Right hindlimb (tissue), 1 donor: ENCODE results near the gene GDI1.

Experiments used
- DNase-seq: peaks from one replicate; pipeline ENCODE4 v3.0.0-alpha.2; 2018

The GDI1 gene

DNA sequence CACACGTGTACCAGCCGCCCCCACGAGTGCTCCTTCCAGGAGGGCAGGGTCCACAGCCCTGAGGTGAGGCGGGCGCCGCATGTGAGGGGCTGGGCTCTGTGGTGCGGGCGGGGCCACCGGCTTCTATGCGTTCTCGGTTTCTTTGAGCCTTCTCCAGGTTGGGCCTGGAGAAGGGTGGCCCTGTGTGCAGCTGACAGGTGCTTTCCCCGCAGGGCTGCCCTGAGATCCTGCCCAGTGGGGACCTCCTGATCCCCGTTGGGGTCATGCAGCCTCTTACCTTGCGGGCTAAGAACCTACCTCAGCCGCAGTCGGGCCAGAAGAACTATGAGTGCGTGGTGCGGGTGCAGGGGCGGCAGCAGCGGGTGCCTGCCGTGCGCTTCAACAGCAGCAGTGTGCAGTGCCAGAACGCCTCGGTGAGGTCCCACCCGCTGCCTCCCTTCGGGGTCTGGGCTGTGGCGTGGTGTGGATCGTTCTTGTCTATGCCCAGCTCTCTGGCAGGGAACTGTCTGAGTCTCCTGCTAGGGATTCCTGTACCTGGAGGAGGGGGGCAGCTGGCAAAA is 27.9 kb downstream of the GDI1 start:
- no peak for DNase-seq

DNA sequence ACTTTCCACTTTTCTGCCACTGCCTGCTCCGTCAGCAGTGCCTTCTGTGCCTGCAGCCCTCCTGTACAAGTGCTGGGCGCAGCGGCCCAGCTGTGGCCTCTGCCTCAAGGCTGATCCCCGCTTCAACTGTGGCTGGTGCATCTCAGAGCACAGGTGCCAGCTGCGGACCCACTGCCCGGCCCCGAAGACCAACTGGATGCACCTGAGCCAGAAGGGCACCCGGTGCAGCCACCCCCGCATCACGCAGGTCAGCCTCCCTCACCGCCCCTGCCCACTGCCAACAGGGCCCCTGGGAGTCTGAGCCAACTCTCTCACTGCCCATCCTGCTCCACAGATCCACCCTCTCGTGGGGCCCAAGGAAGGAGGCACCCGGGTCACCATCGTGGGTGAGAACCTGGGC is 28.6 kb downstream of the GDI1 start:
- DNase-seq = no peak

DNA sequence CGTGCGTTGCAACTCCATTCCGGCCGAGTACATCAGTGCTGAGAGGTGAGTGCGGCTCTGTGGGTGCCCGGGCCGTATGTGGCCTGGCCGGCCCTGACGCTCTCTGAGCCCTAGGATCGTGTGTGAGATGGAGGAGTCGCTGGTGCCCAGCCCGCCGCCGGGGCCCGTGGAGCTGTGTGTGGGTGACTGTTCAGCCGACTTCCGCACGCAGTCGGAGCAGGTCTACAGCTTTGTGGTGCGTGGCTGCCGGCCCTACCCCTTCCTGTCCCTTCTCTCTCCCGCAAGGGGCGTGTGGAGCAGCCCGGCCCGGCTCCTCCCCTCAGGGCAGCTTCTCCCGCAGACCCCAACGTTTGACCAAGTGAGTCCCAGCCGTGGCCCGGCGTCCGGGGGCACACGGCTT is 29.1 kb downstream of the GDI1 start:
- DNase-seq = no peak

DNA sequence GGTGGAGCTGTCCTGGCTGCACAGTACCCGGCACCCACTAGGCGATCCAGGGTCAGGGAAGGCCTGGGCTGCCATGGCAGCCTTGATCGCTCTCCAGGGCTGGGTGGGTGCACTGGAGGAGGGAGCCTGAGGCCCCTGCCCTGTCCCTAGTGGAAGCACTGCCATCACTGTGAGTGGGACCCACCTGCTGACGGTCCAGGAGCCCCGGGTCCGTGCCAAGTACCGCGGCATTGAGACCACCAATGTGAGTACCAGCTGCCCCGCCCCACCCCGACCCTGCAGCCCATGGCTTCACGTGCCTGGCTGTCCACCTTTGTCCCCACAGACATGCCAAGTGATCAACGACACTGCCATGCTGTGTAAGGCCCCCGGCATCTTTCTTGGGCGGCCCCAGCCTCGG is 30.0 kb downstream of the GDI1 start:
- no peak for DNase-seq

DNA sequence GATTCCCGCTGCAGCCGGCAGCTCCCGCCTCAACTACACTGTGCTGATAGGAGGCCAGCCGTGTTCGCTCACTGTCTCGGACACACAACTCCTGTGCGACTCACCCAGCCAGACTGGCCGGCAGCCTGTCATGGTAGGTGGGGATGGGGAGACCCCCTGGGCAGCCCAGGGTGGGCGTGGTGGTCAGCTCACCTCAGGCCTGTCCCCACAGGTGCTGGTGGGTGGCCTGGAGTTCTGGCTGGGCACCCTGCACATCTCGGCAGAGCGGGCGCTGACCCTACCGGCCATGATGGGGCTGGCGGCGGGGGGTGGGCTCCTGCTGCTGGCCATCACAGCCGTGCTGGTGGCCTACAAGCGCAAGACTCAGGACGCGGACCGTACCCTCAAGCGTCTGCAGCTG is 30.6 kb downstream of the GDI1 start:
- DNase-seq = no peak

DNA sequence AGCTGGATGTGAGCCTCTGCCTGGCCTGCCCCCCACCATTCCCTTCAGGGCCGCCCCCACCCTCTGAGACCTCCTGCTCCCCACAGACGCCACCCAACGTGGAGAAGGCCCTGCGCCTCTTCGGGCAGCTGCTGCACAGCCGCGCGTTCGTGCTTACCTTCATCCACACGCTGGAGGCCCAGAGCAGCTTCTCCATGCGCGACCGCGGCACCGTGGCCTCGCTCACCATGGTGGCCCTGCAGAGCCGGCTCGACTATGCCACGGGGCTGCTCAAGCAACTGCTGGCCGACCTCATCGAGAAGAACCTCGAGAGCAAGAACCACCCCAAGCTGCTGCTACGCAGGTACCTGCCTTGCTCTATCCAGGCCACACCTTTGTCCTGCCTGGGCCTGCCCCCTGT is 31.3 kb downstream of the GDI1 start:
- DNase-seq = no peak

GRCh38 chrX:154469114-154469513 is 32.2 kb downstream of the GDI1 start:
- no peak for DNase-seq

DNA sequence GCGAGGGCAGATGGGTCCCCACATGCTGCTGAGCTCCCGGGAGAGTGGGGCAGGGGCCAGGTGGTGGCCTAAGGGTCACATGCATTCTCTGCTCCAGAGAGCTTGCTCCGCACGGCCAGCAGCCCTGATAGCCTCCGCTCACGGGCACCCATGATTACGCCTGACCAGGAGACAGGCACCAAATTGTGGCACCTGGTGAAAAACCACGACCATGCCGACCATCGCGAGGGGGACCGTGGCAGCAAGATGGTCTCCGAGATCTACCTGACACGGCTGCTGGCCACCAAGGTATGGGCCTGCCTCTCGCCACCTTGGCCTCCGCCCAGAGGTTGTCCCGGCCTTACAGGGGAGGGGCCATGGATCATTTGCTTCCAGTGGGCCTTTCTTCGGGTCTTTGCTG is 32.9 kb downstream of the GDI1 start:
- no peak for DNase-seq

- no peak for DNase-seq
Measured at GRCh38 chrX:154470434-154470833, 33.5 kb downstream of the GDI1 start.

DNA sequence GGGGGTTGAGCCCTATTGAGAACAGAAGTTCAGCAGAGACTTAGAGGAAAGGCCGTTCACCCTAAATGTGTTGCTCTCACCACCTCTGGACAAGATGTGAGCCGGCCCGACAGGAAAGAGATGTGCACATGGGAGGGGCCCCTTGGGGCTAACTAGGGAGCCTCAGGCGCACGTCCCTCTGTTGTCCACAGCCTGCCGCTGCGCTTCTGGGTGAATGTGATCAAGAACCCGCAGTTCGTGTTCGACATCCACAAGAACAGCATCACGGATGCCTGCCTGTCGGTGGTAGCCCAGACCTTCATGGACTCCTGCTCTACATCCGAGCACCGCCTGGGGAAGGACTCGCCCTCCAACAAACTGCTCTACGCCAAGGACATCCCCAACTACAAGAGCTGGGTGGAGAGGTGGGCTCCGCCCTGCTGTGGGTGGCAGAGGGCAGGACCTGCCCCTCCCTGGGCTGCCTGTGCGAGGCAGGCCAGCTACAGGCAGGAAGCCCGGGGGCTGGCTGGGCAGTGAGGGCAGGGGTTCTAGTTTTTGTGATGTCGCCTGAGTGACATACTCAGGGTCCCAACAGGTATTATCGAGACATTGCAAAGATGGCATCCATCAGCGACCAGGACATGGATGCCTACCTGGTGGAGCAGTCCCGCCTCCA is 34.1 kb downstream of the GDI1 start:
- DNase-seq = no peak

GRCh38 chrX:154471839-154472684 is 35.1 kb downstream of the GDI1 start:
- no peak for DNase-seq

DNA sequence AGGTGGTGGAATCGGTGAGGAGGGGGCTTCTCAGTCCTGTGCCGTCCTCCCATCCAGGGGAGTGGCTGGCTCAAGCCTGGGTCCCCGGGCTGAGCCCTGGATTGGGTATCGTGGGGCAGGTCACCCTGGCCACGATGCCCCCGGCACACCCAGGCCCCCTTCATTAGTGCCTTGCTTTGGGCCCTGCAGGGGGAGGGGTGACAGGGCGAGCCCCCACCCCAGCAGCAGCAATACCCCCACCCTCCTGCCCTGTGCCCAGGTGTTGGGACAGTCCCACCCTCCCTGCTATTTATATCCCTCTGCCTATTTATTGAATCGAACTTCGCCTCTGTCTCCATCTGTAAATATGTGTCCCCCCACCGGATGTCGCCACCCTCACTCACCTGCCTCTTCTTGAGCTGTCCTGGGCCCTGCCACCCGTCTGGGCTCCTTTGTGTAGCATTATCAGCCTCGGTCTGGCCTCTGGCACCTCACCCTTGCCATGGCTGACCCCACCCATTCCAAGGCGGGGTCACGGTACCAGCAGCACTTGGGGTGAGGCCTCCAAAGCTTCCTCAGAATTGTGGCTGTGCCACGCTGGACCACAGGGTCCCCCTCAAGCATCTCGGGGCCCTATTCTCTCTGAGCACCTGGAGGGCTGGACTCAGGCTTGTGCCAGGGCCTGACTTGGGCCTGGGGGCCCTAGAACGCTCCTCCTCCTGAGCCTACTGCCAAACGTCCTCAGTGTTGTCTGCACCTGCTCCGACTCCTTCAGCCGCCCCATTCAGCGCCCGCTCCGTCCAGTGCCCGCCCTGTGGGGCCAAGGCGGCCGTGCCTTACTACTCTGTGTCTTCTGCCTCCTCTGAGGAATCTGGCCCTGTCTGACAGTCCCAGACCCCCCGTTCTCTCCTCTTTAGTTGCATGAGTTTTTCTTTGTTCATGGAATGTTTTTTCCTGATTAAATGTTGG is 36.0 kb downstream of the GDI1 start:
- DNase-seq = no peak

- no peak for DNase-seq
Measured at GRCh38 chrX:154473683-154474082, 36.7 kb downstream of the GDI1 start.

GRCh38 chrX:154476821-154477220 is 39.9 kb downstream of the GDI1 start:
- DNase-seq = no peak

DNA sequence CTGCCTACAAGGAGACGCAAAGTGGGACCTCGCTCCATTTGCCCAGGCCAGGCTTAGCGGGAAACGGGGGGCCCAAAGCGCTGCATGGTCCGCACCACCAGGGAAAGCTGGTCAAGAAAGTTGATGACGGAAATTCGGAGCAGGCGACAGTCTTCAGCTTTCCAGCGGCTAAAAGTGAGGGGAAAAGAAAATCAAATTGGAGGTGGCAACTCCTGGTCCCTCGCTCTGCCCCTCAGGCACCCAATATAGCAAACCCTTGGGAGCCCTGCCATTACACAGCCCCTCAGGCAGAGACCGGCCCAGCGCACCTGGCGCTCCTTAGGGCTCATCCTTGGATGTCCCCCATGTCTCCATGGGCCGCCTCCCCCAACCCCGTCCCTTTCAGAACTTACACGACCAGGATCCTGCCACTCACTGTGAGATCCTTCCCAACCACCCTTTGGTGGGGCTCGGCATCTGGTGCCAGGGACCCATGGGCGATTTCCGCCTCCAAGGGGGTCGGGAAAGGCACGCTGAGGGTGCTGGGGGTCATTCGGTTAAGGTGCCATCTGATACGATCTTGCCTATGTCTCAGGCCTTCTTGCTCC is 41.0 kb downstream of the GDI1 start:
- no peak for DNase-seq

DNA sequence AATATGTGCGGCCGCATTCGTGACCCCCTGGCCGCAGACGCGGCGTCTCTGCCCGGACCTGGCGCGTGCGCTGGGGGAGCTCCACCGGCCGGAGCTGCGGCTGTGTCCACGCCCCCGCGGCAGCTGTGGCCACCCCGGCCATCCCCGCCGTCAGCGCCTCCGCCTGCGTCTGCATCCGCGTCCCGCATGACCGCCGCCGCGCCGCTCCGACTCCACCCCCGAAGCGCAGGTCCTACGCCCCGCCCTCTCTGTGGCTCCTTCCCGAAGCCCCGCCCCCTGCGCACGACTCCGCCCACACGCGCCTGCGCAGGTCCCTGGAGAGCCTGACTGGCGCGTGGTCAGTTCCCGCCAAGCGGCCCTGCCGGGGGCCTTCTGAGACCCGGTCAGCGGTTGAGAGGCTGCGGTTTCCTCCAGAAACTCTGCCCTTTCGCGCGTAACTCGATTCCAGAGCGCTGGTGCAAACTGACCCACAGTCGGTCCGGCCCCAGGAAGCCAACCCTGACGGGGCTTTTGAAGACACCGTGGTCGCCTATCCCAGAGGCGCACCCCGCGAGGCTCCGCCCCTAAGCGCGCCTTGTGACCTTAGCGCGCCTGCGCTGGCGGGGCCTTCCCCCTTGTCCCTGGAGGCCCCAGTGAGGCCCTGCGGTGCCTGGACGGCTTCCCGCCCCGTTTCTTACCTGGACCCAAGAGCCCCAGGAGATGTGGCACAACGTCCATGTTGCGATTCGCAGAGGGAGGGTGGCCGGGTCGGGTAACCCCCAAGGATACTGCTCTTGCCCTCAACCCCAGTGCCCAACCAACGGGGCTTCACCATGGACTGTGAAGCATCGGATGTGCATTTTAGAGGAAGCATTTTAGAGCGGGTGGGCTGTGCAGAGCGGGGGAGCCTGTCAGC is 42.0 kb downstream of the GDI1 start, which contains the start of gene LAGE3:
Gene LAGE3, minus strand, starts transcription at position 554 of the 895 bp plus-strand sequence. Its CDS starts 366 bp downstream, at position 188.
- peak; percentile 93 for DNase-seq

DNA sequence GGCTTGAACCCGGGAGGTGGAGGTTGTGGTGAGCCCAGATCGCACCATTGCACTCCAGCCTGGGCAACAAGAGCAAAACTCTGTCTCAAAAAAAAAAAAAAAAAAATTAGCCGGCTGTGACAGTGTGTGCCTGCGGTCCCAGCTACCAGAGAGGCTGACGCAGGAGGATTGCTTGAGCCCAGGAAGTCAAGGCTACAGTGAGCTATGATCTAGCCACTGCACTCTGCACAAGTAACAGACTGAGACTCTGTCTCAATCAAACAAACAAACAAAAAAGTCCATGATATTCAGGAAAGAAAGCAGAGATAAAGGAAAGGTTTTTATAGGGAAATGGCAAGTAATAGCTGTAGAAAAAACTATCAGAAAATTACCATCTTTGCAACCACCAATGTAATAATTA is 44.2 kb downstream of the GDI1 start:
- no peak for DNase-seq

DNA sequence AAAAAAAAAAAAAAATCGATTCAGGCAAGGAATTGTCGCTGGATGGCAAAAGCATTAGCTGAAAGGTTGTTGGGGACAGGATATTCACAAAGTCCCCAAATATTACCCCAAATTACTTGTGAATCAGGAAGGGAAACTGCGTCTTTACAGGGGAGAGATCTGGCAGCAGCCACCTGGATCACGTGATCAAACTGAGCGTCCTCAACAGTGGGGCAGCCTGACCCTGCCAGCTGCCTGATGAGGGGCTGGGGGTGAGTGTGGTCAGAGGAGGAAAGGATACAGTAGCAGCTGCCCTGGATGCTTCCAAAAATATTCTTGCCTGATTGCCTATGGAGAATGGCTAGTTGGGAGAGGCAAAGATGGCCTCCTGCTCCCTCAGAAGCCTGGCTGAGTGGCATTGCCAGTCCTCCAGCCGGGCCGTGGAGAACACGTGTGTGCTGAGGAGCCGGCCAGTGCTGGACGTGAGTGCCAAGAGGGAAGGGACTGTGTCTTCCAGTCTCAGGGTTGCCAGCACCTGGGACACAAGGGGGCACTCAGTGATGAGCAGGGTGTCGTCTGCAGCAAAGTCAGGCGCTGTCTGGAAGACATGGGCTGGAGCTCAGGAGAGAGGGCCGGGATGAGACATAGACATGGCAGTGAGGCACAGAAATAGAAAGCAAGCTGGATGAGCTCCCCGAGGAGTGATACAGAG is 45.1 kb downstream of the GDI1 start:
- DNase-seq = no peak

DNA sequence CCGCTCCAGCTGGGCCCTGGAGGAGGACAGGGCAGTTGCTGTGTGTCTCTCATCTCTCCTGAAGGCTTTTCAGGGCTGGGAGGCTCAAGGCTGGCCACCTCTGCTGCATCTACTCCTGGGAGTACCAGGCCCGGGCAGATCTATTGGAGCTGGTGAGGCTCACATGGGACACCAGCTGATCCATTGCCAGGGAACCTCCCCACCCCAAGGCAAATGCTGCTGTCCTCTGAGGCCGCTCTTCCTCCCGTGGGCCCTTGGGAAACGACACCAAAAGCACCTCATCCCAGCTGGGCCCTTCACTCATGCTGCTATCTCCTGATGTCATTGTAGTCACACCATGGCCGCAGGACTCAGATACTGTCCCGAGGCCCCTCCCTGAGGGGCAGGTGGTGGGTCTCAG is 45.8 kb downstream of the GDI1 start:
- no peak for DNase-seq

- DNase-seq = no peak
Measured at GRCh38 chrX:154483325-154483724, 46.4 kb downstream of the GDI1 start.
